ENCODE results near the gene ITIH5. TPM values are rescaled to one million over a fixed set of nuclear protein-coding genes. Genes with fewer than 3 reads are reported as not detected.

The ITIH5 gene
- total RNA-seq, 4 donors from 2014 or later = 24.9 to 68.1 (median 39.0) TPM

- DNase-seq (ENCODE audit: extremely low spot score) = no peak
- intact Hi-C loops (cut with DNase I) = no loop called here
- Histone ChIP-seq H3K27ac (replicated peaks in 1 of 4) (peak overlapping the region; percentile 17 to 71 (median 65)), H3K36me3 (peaks cover 0 to 4% (median 0%) of the 10 kb centered on the region in 4 donors), H3K4me3 (no peak overlapping the region), H3K9me3 (no peaks in the 10 kb centered on the region), H3K4me1 (peaks cover 9 to 45% (median 38%) of the 10 kb centered on the region in 4 donors), H3K27me3 (no peaks in the 10 kb centered on the region)
- peak; percentile 59 to 77 for TF ChIP-seq POLR2AphosphoS5 (IDR thresholded peaks at IDR 0.05)
- TF ChIP-seq POLR2A (IDR thresholded peaks at IDR 0.05; ENCODE audit: low read depth) = no peak
- no peak for TF ChIP-seq EP300 (IDR thresholded peaks at IDR 0.05)
- TF ChIP-seq CTCF (IDR thresholded peaks at IDR 0.05) = no peak
- WGBS = 54% methylated on average over 7 of the region's 7 CpGs
Measured at GRCh38 chr10:7610651-7611389, 55.9 kb downstream of the ITIH5 start.

GRCh38 chr10:7610026-7610425 is 56.7 kb downstream of the ITIH5 start:
- Histone ChIP-seq H3K27me3 (no peaks in the 10 kb centered on the region), H3K4me1 (peaks cover 11 to 53% (median 45%) of the 10 kb centered on the region in 4 donors), H3K4me3 (no peak overlapping the region), H3K9me3 (no peaks in the 10 kb centered on the region), H3K36me3 (peaks cover 0 to 3% (median 0%) of the 10 kb centered on the region in 4 donors), H3K27ac (replicated peaks in 1 of 4) (peak overlapping the region; percentile 17 to 71 (median 65))
- 55% methylated on average over 3 of the region's 3 CpGs for WGBS
- DNase-seq (ENCODE audit: extremely low spot score) = no peak
- intact Hi-C loops (cut with DNase I) = no loop called here
- no peak for TF ChIP-seq CTCF (IDR thresholded peaks at IDR 0.05)

- intact Hi-C loops (cut with DNase I) = loop anchor here (5.0 kb wide), 1 partner anchor 67 kb away; no protein-coding TSS in a partner anchor
Measured at GRCh38 chr10:7609556-7609955, 57.2 kb downstream of the ITIH5 start.

GRCh38 chr10:7608001-7608400 is 58.8 kb downstream of the ITIH5 start:
- Histone ChIP-seq H3K4me1 (peaks cover 11 to 56% (median 47%) of the 10 kb centered on the region in 4 donors), H3K4me3 (no peak overlapping the region), H3K36me3 (no peaks in the 10 kb centered on the region), H3K27ac (replicated peaks in 1 of 4) (peak overlapping the region in 2 of 4 donors; percentile 32 to 42), H3K9me3 (no peaks in the 10 kb centered on the region), H3K27me3 (no peaks in the 10 kb centered on the region)
- intact Hi-C loops (cut with DNase I) = loop anchor here (5.0 kb wide), 1 partner anchor 66 kb away; no protein-coding TSS in a partner anchor
- TF ChIP-seq POLR2A (IDR thresholded peaks at IDR 0.05; ENCODE audit: low read depth) (no peak), CTCF (IDR thresholded peaks at IDR 0.05) (no peak), EP300 (IDR thresholded peaks at IDR 0.05) (no peak), POLR2AphosphoS5 (IDR thresholded peaks at IDR 0.05) (no peak)
- no peak for DNase-seq (ENCODE audit: extremely low spot score)
- WGBS = 88% methylated on average over 11 of the region's 11 CpGs

More at GRCh38 chr10:7609556-7609955, 57.2 kb downstream of the ITIH5 start:
- Histone ChIP-seq H3K27ac (replicated peaks in 1 of 4) (peak overlapping the region in 3 of 4 donors; percentile 60 to 71 (median 70)), H3K9me3 (no peaks in the 10 kb centered on the region), H3K27me3 (no peaks in the 10 kb centered on the region), H3K36me3 (no peaks in the 10 kb centered on the region), H3K4me1 (peaks cover 11 to 56% (median 47%) of the 10 kb centered on the region in 4 donors), H3K4me3 (no peak overlapping the region)
- no peak for TF ChIP-seq POLR2A (IDR thresholded peaks at IDR 0.05; ENCODE audit: low read depth)
- no peak for TF ChIP-seq EP300 (IDR thresholded peaks at IDR 0.05)
- no peak for TF ChIP-seq POLR2AphosphoS5 (IDR thresholded peaks at IDR 0.05)
- TF ChIP-seq CTCF (IDR thresholded peaks at IDR 0.05) = no peak
- WGBS = 88% methylated on average over 5 of the region's 5 CpGs
- DNase-seq (ENCODE audit: extremely low spot score) = no peak
